HEK293 (cell line): ENCODE measurements around the gene ABHD5.

ENCODE experiments used
- GLI4 ChIP-seq: fragments of 450-650 bp; formaldehyde crosslinking; IDR thresholded peaks from 2 replicates; pipeline ENCODE4 v1.5.1; 2016; ENCODE audit warnings: missing biosample characterization, missing genetic modification characterization
- ZNF768 ChIP-seq: fragments of 450-650 bp; formaldehyde crosslinking; IDR thresholded peaks from 2 replicates; pipeline ENCODE4 v1.5.1; 2018; ENCODE audit warnings: missing biosample characterization, mild to moderate bottlenecking, missing genetic modification characterization
- TF ChIP-seq, protein P1 (sequence below): sonication (generic); formaldehyde crosslinking; IDR thresholded peaks from 2 replicates; pipeline ENCODE4 v1.8.1; 2022; ENCODE audit warnings: mild to moderate bottlenecking, moderate library complexity, missing genetic modification reagents
- TF ChIP-seq, protein P2 (sequence below): fragments of 450-650 bp; formaldehyde crosslinking; IDR thresholded peaks from 2 replicates; pipeline ENCODE4 v1.5.0; 2017; ENCODE audit warnings: missing biosample characterization, missing genetic modification characterization, borderline replicate concordance
- TF ChIP-seq, protein P3 (sequence below): fragments of 450-650 bp; IDR thresholded peaks from 2 replicates; pipeline ENCODE4 v1.5.1; 2018; ENCODE audit warnings: missing biosample characterization, mild to moderate bottlenecking, missing genetic modification characterization
- TF ChIP-seq, protein P4 (sequence below): fragments of 450-650 bp; formaldehyde crosslinking; IDR thresholded peaks from 2 replicates; pipeline ENCODE4 v1.5.1; 2016; ENCODE audit warnings: missing biosample characterization, missing genetic modification characterization

DNA sequence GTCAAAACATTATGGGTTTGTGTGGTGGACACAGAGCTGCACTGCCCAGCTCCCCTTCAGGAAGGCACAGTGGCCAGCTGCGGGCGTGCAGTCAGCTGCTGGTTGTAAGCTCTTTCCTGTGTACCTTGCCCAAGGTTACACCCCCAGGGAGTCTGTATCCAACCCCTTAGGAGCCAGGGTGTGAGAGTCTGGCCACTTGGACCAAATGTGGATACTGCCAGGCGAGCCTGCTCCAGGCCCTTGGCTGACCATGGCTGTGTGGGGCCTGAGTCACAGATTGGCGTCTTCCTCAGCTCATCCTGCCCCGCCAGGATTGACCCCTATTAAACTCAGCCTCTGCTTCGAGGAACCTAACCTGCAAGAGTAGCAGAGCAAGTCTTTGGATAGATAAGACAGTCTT lies 56.9 kb downstream of the ABHD5 start:
- TF ChIP-seq, protein P1, sequence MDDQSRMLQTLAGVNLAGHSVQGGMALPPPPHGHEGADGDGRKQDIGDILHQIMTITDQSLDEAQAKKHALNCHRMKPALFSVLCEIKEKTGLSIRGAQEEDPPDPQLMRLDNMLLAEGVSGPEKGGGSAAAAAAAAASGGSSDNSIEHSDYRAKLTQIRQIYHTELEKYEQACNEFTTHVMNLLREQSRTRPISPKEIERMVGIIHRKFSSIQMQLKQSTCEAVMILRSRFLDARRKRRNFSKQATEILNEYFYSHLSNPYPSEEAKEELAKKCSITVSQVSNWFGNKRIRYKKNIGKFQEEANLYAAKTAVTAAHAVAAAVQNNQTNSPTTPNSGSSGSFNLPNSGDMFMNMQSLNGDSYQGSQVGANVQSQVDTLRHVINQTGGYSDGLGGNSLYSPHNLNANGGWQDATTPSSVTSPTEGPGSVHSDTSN (CRISPR knock-in tag), result no peak
- TF ChIP-seq, protein P2, sequence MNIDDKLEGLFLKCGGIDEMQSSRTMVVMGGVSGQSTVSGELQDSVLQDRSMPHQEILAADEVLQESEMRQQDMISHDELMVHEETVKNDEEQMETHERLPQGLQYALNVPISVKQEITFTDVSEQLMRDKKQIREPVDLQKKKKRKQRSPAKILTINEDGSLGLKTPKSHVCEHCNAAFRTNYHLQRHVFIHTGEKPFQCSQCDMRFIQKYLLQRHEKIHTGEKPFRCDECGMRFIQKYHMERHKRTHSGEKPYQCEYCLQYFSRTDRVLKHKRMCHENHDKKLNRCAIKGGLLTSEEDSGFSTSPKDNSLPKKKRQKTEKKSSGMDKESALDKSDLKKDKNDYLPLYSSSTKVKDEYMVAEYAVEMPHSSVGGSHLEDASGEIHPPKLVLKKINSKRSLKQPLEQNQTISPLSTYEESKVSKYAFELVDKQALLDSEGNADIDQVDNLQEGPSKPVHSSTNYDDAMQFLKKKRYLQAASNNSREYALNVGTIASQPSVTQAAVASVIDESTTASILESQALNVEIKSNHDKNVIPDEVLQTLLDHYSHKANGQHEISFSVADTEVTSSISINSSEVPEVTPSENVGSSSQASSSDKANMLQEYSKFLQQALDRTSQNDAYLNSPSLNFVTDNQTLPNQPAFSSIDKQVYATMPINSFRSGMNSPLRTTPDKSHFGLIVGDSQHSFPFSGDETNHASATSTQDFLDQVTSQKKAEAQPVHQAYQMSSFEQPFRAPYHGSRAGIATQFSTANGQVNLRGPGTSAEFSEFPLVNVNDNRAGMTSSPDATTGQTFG (tag by site-specific recombination), result no peak
- TF ChIP-seq ZNF768 (tag by site-specific recombination), result no peak
- TF ChIP-seq, protein P3, sequence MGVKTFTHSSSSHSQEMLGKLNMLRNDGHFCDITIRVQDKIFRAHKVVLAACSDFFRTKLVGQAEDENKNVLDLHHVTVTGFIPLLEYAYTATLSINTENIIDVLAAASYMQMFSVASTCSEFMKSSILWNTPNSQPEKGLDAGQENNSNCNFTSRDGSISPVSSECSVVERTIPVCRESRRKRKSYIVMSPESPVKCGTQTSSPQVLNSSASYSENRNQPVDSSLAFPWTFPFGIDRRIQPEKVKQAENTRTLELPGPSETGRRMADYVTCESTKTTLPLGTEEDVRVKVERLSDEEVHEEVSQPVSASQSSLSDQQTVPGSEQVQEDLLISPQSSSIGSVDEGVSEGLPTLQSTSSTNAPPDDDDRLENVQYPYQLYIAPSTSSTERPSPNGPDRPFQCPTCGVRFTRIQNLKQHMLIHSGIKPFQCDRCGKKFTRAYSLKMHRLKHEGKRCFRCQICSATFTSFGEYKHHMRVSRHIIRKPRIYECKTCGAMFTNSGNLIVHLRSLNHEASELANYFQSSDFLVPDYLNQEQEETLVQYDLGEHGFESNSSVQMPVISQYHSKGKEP (tag by site-specific recombination), result no peak
- TF ChIP-seq, protein P4, sequence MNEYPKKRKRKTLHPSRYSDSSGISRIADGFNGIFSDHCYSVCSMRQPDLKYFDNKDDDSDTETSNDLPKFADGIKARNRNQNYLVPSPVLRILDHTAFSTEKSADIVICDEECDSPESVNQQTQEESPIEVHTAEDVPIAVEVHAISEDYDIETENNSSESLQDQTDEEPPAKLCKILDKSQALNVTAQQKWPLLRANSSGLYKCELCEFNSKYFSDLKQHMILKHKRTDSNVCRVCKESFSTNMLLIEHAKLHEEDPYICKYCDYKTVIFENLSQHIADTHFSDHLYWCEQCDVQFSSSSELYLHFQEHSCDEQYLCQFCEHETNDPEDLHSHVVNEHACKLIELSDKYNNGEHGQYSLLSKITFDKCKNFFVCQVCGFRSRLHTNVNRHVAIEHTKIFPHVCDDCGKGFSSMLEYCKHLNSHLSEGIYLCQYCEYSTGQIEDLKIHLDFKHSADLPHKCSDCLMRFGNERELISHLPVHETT (tag by site-specific recombination), result no peak
- TF ChIP-seq GLI4 (tag by site-specific recombination), result no peak
